DND-41 (cell line): ENCODE results near the gene KDM8.
"Not testable (repeated sequence)": the region's sequence is repeated elsewhere in the genome, so short reads cannot be mapped to it uniquely, and the experiment has no call there.

ENCODE experiments used
- ATAC-seq: fragments of 200-7000 bp; cut with Tn5 transposase; 3 replicates; pipeline ENCODE4 v1.9.1; 2021; ENCODE audit warnings: low read depth; ENCODE audit not compliant: insufficient read depth
- DNase-seq: peaks from one replicate; pipeline ENCODE4 v3.0.0-alpha.2; 2020
- H2AFZ ChIP-seq: 2 replicates; pipeline ENCODE4 v1.6.0; 2012; ENCODE audit warnings: low read depth, low read length
- H3K27ac ChIP-seq: 2 replicates; pipeline ENCODE4 v1.5.1; 2012; ENCODE audit warnings: low read length, inconsistent platforms
- H3K27me3 ChIP-seq: fragments of 200-600 bp; sonication (generic); 2 replicates; pipeline ENCODE4 v1.6.0; 2012; ENCODE audit warnings: low read length, mild to moderate bottlenecking, inconsistent platforms; ENCODE audit not compliant: insufficient read depth, poor library complexity
- H3K36me3 ChIP-seq: 2 replicates; pipeline ENCODE4 v1.5.1; 2012; ENCODE audit warnings: low read length, inconsistent platforms; ENCODE audit not compliant: insufficient read depth
- H3K4me1 ChIP-seq: 2 replicates; pipeline ENCODE4 v1.5.1; 2012; ENCODE audit warnings: mild to moderate bottlenecking, low read length; ENCODE audit not compliant: insufficient read depth
- H3K4me2 ChIP-seq: 2 replicates; pipeline ENCODE4 v1.6.0; 2012; ENCODE audit warnings: mild to moderate bottlenecking, moderate library complexity, low read length, inconsistent platforms; ENCODE audit not compliant: insufficient read depth
- H3K4me3 ChIP-seq, 2 experiments: fragments of 200-600 bp in 1 of 2; shearing (Covaris generic) in 1 of 2; 2 replicates each; pipeline ENCODE4 v1.5.1; 2012 to 2016; ENCODE audit warnings: inconsistent platforms in 2 of 2, low read length in 2 of 2, mild to moderate bottlenecking in 2 of 2, low read depth in 1 of 2, moderate library complexity in 1 of 2
- H3K79me2 ChIP-seq: 2 replicates; pipeline ENCODE4 v1.6.0; 2012; ENCODE audit warnings: low read length, inconsistent platforms; ENCODE audit not compliant: insufficient read depth
- H3K9ac ChIP-seq: 2 replicates; pipeline ENCODE4 v1.6.0; 2012; ENCODE audit warnings: low read depth, mild to moderate bottlenecking, inconsistent platforms, low read length, moderate library complexity
- H3K9me3 ChIP-seq: 2 replicates; pipeline ENCODE4 v1.5.1; 2012; ENCODE audit warnings: low read length, moderate library complexity, mild to moderate bottlenecking, inconsistent platforms; ENCODE audit not compliant: insufficient read depth, severe bottlenecking
- H4K20me1 ChIP-seq: 2 replicates; pipeline ENCODE4 v1.6.0; 2012; ENCODE audit warnings: low read length; ENCODE audit not compliant: insufficient read depth
- EZH2 ChIP-seq: IDR thresholded peaks from 3 replicates; pipeline ENCODE4 v1.6.1; 2012; ENCODE audit warnings: borderline replicate concordance, low read depth, mild to moderate bottlenecking, moderate library complexity, low read length, inconsistent platforms; ENCODE audit not compliant: severe bottlenecking
- TF ChIP-seq, protein P1 (sequence below): IDR thresholded peaks from 2 replicates; pipeline ENCODE4 v1.5.1; 2012; ENCODE audit warnings: borderline replicate concordance, low read length, moderate library complexity, mild to moderate bottlenecking; ENCODE audit not compliant: poor library complexity, severe bottlenecking; ENCODE audit errors: extremely low read depth

KDM8 gene

DNA sequence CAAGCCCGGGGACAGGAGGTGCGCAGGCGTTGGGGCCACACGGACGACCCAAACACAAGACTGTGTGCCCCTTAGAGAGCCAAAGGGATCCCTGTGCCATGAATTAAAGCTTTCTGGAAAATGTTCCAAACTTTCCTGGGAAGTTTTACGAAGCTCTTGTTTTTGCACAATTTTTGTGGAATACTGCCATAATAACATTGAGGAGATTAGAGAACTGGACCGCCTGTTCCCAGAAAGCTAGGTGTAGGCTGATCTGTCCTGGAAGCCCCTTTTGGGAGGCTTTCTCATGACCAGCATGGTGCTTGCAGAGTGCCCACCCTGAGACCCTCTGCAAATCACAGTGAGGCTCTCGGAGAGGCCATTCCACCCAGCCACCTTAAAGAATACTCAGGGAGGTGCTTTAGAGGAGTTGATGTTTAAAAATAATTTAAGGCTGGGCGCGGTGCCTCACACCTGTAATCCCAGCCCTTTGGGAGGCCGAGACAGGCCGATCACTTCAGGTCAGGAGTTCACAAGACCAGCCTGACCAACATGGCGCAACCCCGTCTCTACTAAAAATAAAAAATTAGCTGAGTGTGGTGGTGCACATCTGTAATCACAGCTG is 1.1 kb downstream of the KDM8 start:
- peaks cover 39% of the 10 kb centered on the region for H3K4me1 ChIP-seq
- H3K36me3 ChIP-seq = peaks cover 6% of the 10 kb centered on the region; the same call in 1 of the 2 replicates
- peak overlapping the region; percentile 89 for H3K4me2 ChIP-seq
- DNase-seq = no peak
- peak overlapping the region; percentile 60 to 81 for H3K4me3 ChIP-seq
- H3K27me3 ChIP-seq = no peaks in the 10 kb centered on the region
- H2AFZ ChIP-seq = peak overlapping the region; percentile 84
- no peaks in the 10 kb centered on the region for H4K20me1 ChIP-seq
- peaks cover 27% of the 10 kb centered on the region for H3K79me2 ChIP-seq
- peak overlapping the region; percentile 97 for H3K27ac ChIP-seq
- H3K9ac ChIP-seq = peak overlapping the region; percentile 95
- H3K9me3 ChIP-seq = no peaks in the 10 kb centered on the region
- TF ChIP-seq, protein P1, sequence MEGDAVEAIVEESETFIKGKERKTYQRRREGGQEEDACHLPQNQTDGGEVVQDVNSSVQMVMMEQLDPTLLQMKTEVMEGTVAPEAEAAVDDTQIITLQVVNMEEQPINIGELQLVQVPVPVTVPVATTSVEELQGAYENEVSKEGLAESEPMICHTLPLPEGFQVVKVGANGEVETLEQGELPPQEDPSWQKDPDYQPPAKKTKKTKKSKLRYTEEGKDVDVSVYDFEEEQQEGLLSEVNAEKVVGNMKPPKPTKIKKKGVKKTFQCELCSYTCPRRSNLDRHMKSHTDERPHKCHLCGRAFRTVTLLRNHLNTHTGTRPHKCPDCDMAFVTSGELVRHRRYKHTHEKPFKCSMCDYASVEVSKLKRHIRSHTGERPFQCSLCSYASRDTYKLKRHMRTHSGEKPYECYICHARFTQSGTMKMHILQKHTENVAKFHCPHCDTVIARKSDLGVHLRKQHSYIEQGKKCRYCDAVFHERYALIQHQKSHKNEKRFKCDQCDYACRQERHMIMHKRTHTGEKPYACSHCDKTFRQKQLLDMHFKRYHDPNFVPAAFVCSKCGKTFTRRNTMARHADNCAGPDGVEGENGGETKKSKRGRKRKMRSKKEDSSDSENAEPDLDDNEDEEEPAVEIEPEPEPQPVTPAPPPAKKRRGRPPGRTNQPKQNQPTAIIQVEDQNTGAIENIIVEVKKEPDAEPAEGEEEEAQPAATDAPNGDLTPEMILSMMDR = no peak
- no peak for TF ChIP-seq EZH2
- ATAC-seq = peak; percentile 18; the same call in 2 of the 3 replicates

DNA sequence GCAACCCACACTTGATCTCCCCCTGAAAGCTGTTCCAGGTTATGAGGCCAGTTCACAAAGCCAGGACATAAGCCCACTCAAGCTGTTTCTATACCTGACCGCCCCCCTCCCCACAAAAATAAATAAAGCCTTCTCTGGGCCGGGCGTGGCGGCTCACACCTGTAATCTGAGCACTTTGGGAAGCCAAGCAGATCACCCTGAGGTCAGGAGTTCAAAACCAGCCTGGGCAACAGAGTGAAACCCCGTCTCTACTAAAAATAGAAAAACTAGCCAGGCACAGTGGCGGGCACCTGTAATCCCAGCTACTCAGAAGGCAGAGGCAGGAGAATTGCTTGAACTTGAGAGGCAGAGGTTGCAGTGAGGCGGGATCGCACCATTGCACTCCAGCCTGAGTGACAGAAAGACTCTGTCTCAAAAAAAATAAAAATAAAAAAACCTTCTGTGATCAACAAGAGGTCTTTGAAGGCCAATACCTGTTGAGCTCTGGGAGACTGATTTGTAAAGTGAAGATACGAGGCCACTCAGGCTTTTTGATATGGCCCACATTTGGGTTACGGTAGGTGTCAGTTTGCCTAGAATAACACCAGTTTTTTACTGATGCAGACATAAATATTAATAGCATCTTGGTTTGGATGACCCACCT is 2.2 kb downstream of the KDM8 start:
- Histone ChIP-seq H4K20me1 (no peaks in the 10 kb centered on the region), H3K36me3 (peaks cover 16% of the 10 kb centered on the region), H3K4me1 (peaks cover 29% of the 10 kb centered on the region), H3K4me3 (no peak overlapping the region), H2AFZ (no peak overlapping the region), H3K9me3 (no peaks in the 10 kb centered on the region), H3K27me3 (no peaks in the 10 kb centered on the region), H3K4me2 (peak overlapping the region; percentile 89; the same call in 1 of the 2 replicates), H3K79me2 (peaks cover 27% of the 10 kb centered on the region), H3K27ac (no peak overlapping the region), H3K9ac (no peak overlapping the region)
- TF ChIP-seq, protein P1 = no peak
- TF ChIP-seq EZH2 = no peak
- DNase-seq (no peak), ATAC-seq (no peak)

DNA sequence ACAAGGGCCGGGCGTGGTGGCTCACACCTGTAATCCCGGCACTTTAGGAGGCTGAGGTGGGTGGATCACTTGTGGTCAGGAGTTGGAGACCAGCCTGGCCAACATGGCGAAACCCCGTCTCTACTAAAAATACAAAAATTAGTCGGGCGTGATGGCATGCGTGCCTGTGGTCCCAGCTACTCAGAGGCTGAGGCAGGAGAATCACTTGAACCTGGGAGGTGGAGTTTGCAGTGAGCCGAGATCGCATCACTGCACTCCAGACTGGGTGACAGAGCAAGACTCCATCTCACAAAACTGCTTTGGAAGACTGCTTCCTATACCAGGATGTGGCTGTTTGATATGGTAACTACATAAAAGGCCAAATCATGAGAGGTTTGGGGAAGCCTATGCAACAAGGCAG is 3.8 kb downstream of the KDM8 start:
- ATAC-seq, H3K9me3 ChIP-seq, H4K20me1 ChIP-seq, H3K4me3 ChIP-seq, H3K27ac ChIP-seq, H3K9ac ChIP-seq, DNase-seq, H3K4me2 ChIP-seq, H3K27me3 ChIP-seq, H2AFZ ChIP-seq: not testable (repeated sequence)
- Histone ChIP-seq H3K36me3 (peaks cover 26% of the 10 kb centered on the region), H3K79me2 (peaks cover 27% of the 10 kb centered on the region), H3K4me1 (peaks cover 22% of the 10 kb centered on the region)

DNA sequence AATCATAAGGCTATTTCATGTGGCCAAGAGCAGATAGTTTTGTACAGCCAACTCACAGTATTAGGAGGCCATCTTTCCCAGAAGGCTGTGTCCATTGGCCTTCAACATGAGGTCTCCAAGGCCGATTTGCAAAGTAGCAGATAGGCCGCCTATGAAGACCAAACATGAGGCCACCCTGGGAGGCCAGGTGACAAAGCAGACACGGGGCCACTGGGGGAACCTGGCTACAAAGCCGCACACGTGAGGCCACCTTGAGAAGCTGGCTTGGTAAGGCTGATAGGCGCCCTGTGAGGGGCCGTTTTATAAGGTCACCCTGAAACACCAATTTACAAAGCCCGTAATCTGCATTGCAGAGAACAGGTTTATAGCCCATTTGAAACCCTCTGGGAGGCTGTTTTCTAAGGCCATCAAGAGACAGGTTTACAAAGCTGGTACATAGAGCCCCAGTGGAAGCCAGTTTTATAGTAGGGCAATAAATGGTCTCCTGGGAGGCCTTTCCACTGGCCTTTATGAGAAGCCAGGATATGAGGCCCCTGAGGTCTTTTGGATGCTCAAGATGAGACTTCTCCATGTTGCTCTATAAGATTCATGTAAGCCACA is 4.9 kb downstream of the KDM8 start:
- Histone ChIP-seq H4K20me1 (no peaks in the 10 kb centered on the region), H3K27me3 (no peaks in the 10 kb centered on the region), H3K4me2 (no peak overlapping the region)

More for the DNA sequence above, 4.9 kb downstream of the KDM8 start:
- TF ChIP-seq EZH2 = no peak
- TF ChIP-seq, protein P1 = no peak
- Histone ChIP-seq H3K79me2 (peaks cover 22% of the 10 kb centered on the region), H3K36me3 (peaks cover 29% of the 10 kb centered on the region), H3K9ac (no peak overlapping the region), H3K4me1 (peaks cover 13% of the 10 kb centered on the region), H3K4me3 (no peak overlapping the region), H3K27ac (0 out of 2 replicates have a peak overlapping the region, but pooled peaks have one; percentile 8), H2AFZ (no peak overlapping the region), H3K9me3 (no peaks in the 10 kb centered on the region)
- ATAC-seq (no peak), DNase-seq (no peak)
